PFSK-1 (cell line): Measurements from ENCODE around the gene CHST10.

Source experiments
- REST ChIP-seq, 2 experiments: IDR thresholded peaks; 2 replicates each; pipeline versions ENCODE4 v1.6.1 to v1.8.0; 2011 to 2012; ENCODE audit warnings: low read depth in 2 of 2, low read length in 2 of 2, control low read depth in 1 of 2, inconsistent platforms in 1 of 2, mild to moderate bottlenecking in 1 of 2, moderate library complexity in 1 of 2; ENCODE audit not compliant: insufficient read depth in 1 of 2
- TAF1 ChIP-seq: IDR thresholded peaks from 2 replicates; pipeline ENCODE4 v1.6.1; 2012; ENCODE audit warnings: low read length, control low read depth, borderline replicate concordance; ENCODE audit not compliant: insufficient read depth

GRCh38 chr2:100365434-100365833 is 52.0 kb downstream of the CHST10 start:
- no peak for TF ChIP-seq REST (IDR thresholded peaks at IDR 0.05; ENCODE audit: insufficient read depth in 1 of 2, low read depth in 2 of 2, low read length in 2 of 2)
- TF ChIP-seq TAF1: no peak
